H1 (cell line): ENCODE measurements around the gene MPRIP. TPM values are rescaled to one million over a fixed set of nuclear protein-coding genes. Genes with fewer than 3 reads are reported as not detected.

ENCODE experiments used
- CTCF ChIA-PET: fragments of 300-600 bp; sonication (Branson Sonifier 250); formaldehyde crosslinking; loops from one replicate; lab custom pipeline; 2021; ENCODE audit not compliant: partially characterized antibody; lab: Charles Lee
- POLR2A ChIA-PET: fragments of 300-600 bp; sonication (Branson Sonifier 250); formaldehyde crosslinking; loops from one replicate; lab custom pipeline; 2021; ENCODE audit warnings: inconsistent platforms; ENCODE audit not compliant: partially characterized antibody; lab: Charles Lee
- DNase-seq, 2 experiments: peaks; one replicate each; pipeline versions ENCODE4 v3.0.0 to v3.0.0-alpha.2; 2010 to 2022; ENCODE audit warnings: low spot score in 2 of 2, low read depth in 1 of 2, mixed read lengths in 1 of 2
- FAIRE-seq: peaks from 2 replicates; lab custom pipeline; 2011; peaks lifted over from hg19 to GRCh38; lab: Jason Lieb, UNC
- H2AFZ ChIP-seq: 2 replicates; pipeline ENCODE4 v1.8.1; 2012; ENCODE audit warnings: low read length, inconsistent platforms
- H2AK5ac ChIP-seq: 2 replicates; pipeline ENCODE4 v1.6.1; 2013; ENCODE audit warnings: low read depth, low read length
- H2BK120ac ChIP-seq: replicated peaks from 2 replicates; pipeline ENCODE3; 2013; ENCODE audit warnings: low read depth, low read length, inconsistent platforms
- H2BK12ac ChIP-seq: 2 replicates; pipeline ENCODE4 v1.6.1; 2013; ENCODE audit warnings: low read depth, low read length
- H2BK15ac ChIP-seq: 2 replicates; pipeline ENCODE4 v1.6.1; 2013; ENCODE audit warnings: low read length
- H2BK20ac ChIP-seq: 2 replicates; pipeline ENCODE4 v1.6.1; 2013; ENCODE audit warnings: low read length
- H2BK5ac ChIP-seq: 2 replicates; pipeline ENCODE4 v1.6.1; 2013; ENCODE audit warnings: low read depth, low read length
- H3K14ac ChIP-seq: 2 replicates; pipeline ENCODE4 v1.6.1; 2013; ENCODE audit warnings: inconsistent platforms; ENCODE audit not compliant: insufficient read length
- H3K18ac ChIP-seq: 2 replicates; pipeline ENCODE4 v1.6.1; 2013; ENCODE audit warnings: low read length; ENCODE audit errors: extremely low read depth
- H3K23ac ChIP-seq: 2 replicates; pipeline ENCODE4 v1.6.1; 2013; ENCODE audit warnings: inconsistent platforms; ENCODE audit not compliant: insufficient read length
- H3K23me2 ChIP-seq: 2 replicates; pipeline ENCODE4 v1.6.1; 2013; ENCODE audit warnings: low read depth, low read length
- H3K27ac ChIP-seq: 2 replicates; pipeline ENCODE4 v1.6.1; 2011; ENCODE audit warnings: low read depth, low read length, inconsistent platforms
- H3K27me3 ChIP-seq, 4 experiments: replicated peaks in 1 of 4; 1 replicate in 1 of 4; 2 replicates in 3 of 4; pipeline versions ENCODE4 v1.6.1 to v1.8.1; 2011 to 2013; ENCODE audit warnings: low read length in 3 of 4, mild to moderate bottlenecking in 3 of 4, inconsistent platforms in 2 of 4, mixed read lengths in 2 of 4, moderate library complexity in 1 of 4; ENCODE audit not compliant: control insufficient read depth in 3 of 4, insufficient read depth in 3 of 4; ENCODE audit errors: extremely low read depth in 1 of 4
- H3K36me3 ChIP-seq, 4 experiments: 2 replicates each; pipeline versions ENCODE4 v1.6.1 to v1.8.1; 2011 to 2013; ENCODE audit warnings: mild to moderate bottlenecking in 4 of 4, low read length in 3 of 4, moderate library complexity in 2 of 4, control low read depth in 1 of 4, inconsistent platforms in 1 of 4; ENCODE audit not compliant: insufficient read depth in 4 of 4, control insufficient read depth in 2 of 4
- H3K4ac ChIP-seq: replicated peaks from 2 replicates; pipeline ENCODE3; 2013; ENCODE audit warnings: low read length, low read depth, mixed read lengths, inconsistent platforms; ENCODE audit not compliant: insufficient read length
- H3K4me1 ChIP-seq, 4 experiments: replicated peaks in 1 of 4; 1 replicate in 1 of 4; 2 replicates in 3 of 4; pipeline versions ENCODE4 v1.6.1 to v1.8.1; 2011 to 2013; ENCODE audit warnings: low read length in 3 of 4, inconsistent platforms in 2 of 4, mixed read lengths in 1 of 4; ENCODE audit not compliant: insufficient read depth in 4 of 4, control insufficient read depth in 3 of 4
- H3K4me2 ChIP-seq, 2 experiments: 2 replicates each; pipeline versions ENCODE4 v1.6.1 to v1.8.1; 2011 to 2013; ENCODE audit warnings: low read depth in 2 of 2, low read length in 2 of 2, control low read depth in 1 of 2, inconsistent platforms in 1 of 2, mild to moderate bottlenecking in 1 of 2; ENCODE audit not compliant: insufficient read depth in 1 of 2
- H3K4me3 ChIP-seq, 4 experiments: fragments of 200-600, 300-600 bp in 1 of 4; sonication (generic), shearing (Covaris generic), sonication (Bioruptor Twin) in 1 of 4; 2 replicates each; pipeline versions ENCODE4 v1.5.1 to v1.8.1; 2011 to 2016; ENCODE audit warnings: low read length in 4 of 4, low read depth in 3 of 4, control low read depth in 2 of 4, inconsistent platforms in 2 of 4, mild to moderate bottlenecking in 2 of 4, mixed read lengths in 1 of 4, moderate library complexity in 1 of 4; ENCODE audit not compliant: insufficient read depth in 2 of 4; ENCODE audit errors: extremely low read depth in 1 of 4
- H3K56ac ChIP-seq: replicated peaks from 2 replicates; pipeline ENCODE3; 2013; ENCODE audit warnings: low read depth, mild to moderate bottlenecking, mixed read lengths, low read length, inconsistent platforms; ENCODE audit not compliant: insufficient read length
- H3K79me1 ChIP-seq: 2 replicates; pipeline ENCODE4 v1.6.1; 2013; ENCODE audit warnings: low read depth, low read length, control low read depth
- H3K79me2 ChIP-seq, 2 experiments: 2 replicates each; pipeline versions ENCODE4 v1.6.1 to v1.8.1; 2012 to 2013; ENCODE audit warnings: low read length in 2 of 2, mild to moderate bottlenecking in 2 of 2, inconsistent platforms in 1 of 2; ENCODE audit not compliant: insufficient read depth in 2 of 2, control insufficient read depth in 1 of 2
- H3K9ac ChIP-seq, 4 experiments: replicated peaks in 1 of 4; 1 replicate in 1 of 4; 2 replicates in 3 of 4; pipeline versions ENCODE4 v1.6.1 to v1.8.1; 2011 to 2013; ENCODE audit warnings: low read depth in 3 of 4, low read length in 3 of 4, control low read depth in 2 of 4, mild to moderate bottlenecking in 2 of 4, moderate library complexity in 2 of 4, inconsistent platforms in 1 of 4; ENCODE audit errors: extremely low read depth in 1 of 4
- H3K9me3 ChIP-seq, 2 experiments: 2 replicates each; pipeline versions ENCODE4 v1.6.1 to v1.8.1; 2012 to 2013; ENCODE audit warnings: mild to moderate bottlenecking in 2 of 2, moderate library complexity in 2 of 2, control low read depth in 1 of 2, inconsistent platforms in 1 of 2, low read depth in 1 of 2, low read length in 1 of 2, mixed read lengths in 1 of 2; ENCODE audit not compliant: insufficient read depth in 2 of 2
- H4K20me1 ChIP-seq, 2 experiments: replicated peaks in 1 of 2; 2 replicates each; pipeline versions ENCODE3 to v1.8.1; 2011 to 2013; ENCODE audit warnings: inconsistent platforms in 2 of 2, low read length in 2 of 2, mild to moderate bottlenecking in 1 of 2; ENCODE audit not compliant: insufficient read depth in 2 of 2, control insufficient read depth in 1 of 2
- H4K5ac ChIP-seq: 2 replicates; pipeline ENCODE4 v1.6.1; 2013; ENCODE audit warnings: low read length, low read depth, mixed read lengths, inconsistent platforms; ENCODE audit not compliant: insufficient read length
- H4K8ac ChIP-seq: 2 replicates; pipeline ENCODE4 v1.8.0; 2013; ENCODE audit warnings: mild to moderate bottlenecking, moderate library complexity, low read length, inconsistent platforms; ENCODE audit not compliant: insufficient read depth; ENCODE audit errors: extremely low read depth
- H4K91ac ChIP-seq: replicated peaks from 2 replicates; pipeline ENCODE3; 2013; ENCODE audit warnings: low read length, mixed read lengths, inconsistent platforms; ENCODE audit not compliant: insufficient read length
- EP300 ChIP-seq, 2 experiments: IDR thresholded peaks; 1 replicate in 1 of 2; 2 replicates in 1 of 2; pipeline ENCODE4 v1.6.1; 2011 to 2012; ENCODE audit warnings: low read depth in 2 of 2, low read length in 2 of 2, mild to moderate bottlenecking in 2 of 2, borderline replicate concordance in 1 of 2, inconsistent platforms in 1 of 2, moderate library complexity in 1 of 2
- PHF8 ChIP-seq: fragments of 200-600 bp; sonication (generic); conservative IDR thresholded peaks from 2 replicates; pipeline ENCODE4 v1.7.1; 2012; ENCODE audit warnings: low read depth, mild to moderate bottlenecking, inconsistent platforms, low read length, moderate library complexity
- RAD21 ChIP-seq, 2 experiments: IDR thresholded peaks in 1 of 2; conservative IDR thresholded peaks in 1 of 2; 2 replicates each; pipeline ENCODE4 v1.6.1; 2011; ENCODE audit warnings: low read depth in 2 of 2, low read length in 2 of 2, improper control_type of control experiment in 1 of 2, inconsistent platforms in 1 of 2, mild to moderate bottlenecking in 1 of 2, moderate library complexity in 1 of 2
- TEAD4 ChIP-seq: IDR thresholded peaks from 2 replicates; pipeline ENCODE4 v1.6.1; 2012; ENCODE audit warnings: low read depth, low read length, inconsistent platforms, mixed read lengths
- WGBS, 2 experiments: shearing (Covaris generic) in 1 of 2; methylation state at CpG; one replicate each; pipeline versions ENCODE4 v1.1.6 to v1.1.7; 2013 to 2015; ENCODE audit warnings: low lambda C conversion rate in 2 of 2, mixed read lengths in 2 of 2, inconsistent platforms in 1 of 2, low coverage in 1 of 2, missing lambda C conversion rate in 1 of 2; ENCODE audit not compliant: insufficient replicate concordance in 2 of 2, insufficient coverage in 1 of 2, insufficient read length in 1 of 2; ENCODE audit errors: extremely low coverage in 1 of 2, missing lambda C conversion rate in 1 of 2; 5-methylcytosine and 5-hydroxymethylcytosine counted together
- polyA plus RNA-seq, 7 experiments: library from polyadenylated mRNA; depleted of rRNA in 3 of 7; stranded (reverse) in 5 of 7; unstranded in 2 of 7; fragments of >200 nt in 5 of 7; fragments of 200-250 nt in 2 of 7; gene quantifications; 1 replicate in 5 of 7; 2 replicates in 1 of 7; 4 replicates in 1 of 7; pipeline versions ENCODE4 v1.2.1 to v1.2.3, GENCODE V29; 2011 to 2013; ENCODE audit warnings: missing spikeins in 2 of 7, mixed read lengths in 2 of 7
- total RNA-seq: library from RNA; stranded (reverse); fragmentation: NEBNext Ultra II Directional; extraction: Animal tissue kit (Norgen Biotek cat#: 25700); gene quantifications from 2 replicates; pipeline ENCODE4 v1.2.1, GENCODE V29; 2021
- TF ChIP-seq, protein P1 (sequence below), 3 experiments: IDR thresholded peaks; 1 replicate in 2 of 3; 2 replicates in 1 of 3; pipeline versions ENCODE4 v1.5.1 to v1.6.1; 2011; ENCODE audit warnings: low read length in 3 of 3, mild to moderate bottlenecking in 3 of 3, inconsistent platforms in 2 of 3, low read depth in 1 of 3, moderate library complexity in 1 of 3; ENCODE audit not compliant: insufficient read depth in 1 of 3; ENCODE audit errors: control extremely low read depth in 1 of 3

MPRIP gene
- total and polyA plus RNA-seq, 2 of the 8 experiments (the other 6 are each of a cell fraction or from before 2014, with no cell fraction given) = 48.6 to 146 TPM

DNA sequence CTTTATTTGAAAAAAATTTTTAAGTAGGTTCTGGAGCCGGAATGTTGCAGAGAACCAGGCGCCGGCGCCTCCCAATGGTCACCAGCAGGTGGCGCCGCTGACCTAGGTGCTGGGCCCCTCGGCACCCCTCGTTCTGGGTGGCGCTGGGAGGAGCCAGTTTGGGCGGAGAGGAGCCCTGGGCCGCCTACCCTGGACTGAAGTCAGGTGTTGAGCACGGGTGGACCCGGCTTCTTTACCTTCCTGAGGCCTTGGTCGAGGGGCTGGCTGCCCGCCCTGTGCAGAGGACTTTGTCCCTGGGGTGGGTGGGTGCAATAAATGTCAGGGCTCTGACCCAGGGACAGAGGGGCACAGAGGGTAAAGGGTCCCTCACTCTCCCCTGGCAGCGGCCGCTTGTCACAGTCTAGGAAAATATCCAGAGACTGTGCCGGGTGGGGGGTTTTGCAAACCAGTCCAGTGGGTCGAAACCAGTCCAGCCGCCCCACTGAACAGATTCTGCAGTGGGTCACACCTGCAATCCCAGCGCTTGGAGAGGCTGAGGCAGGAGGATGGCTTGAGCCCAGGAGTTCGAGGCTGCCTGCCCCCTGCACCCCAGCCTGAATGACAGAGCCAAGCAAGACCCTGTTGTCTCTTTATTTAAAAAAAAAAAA, 40.3 kb upstream of the MPRIP start:
- Histone ChIP-seq H3K27me3 (no peaks in the 10 kb centered on the region), H3K18ac (no peak overlapping the region), H3K27ac (no peak overlapping the region), H3K4me3 (no peak overlapping the region), H2BK120ac (no peak overlapping the region), H3K9me3 (peaks cover 0 to 3% of the 10 kb centered on the region in 2 experiments; a peak in 1 of 4 replicates), H4K20me1 (no peaks in the 10 kb centered on the region), H4K91ac (no peak overlapping the region), H3K4me2 (peak overlapping the region in 1 of 2 experiments; percentile 28; a peak in 1 of 4 replicates), H3K36me3 (no peaks in the 10 kb centered on the region), H3K4me1 (peaks cover 0 to 4% (median 0%) of the 10 kb centered on the region in 4 experiments; a peak in 1 of 7 replicates), H3K23me2 (no peaks in the 10 kb centered on the region), H3K14ac (no peak overlapping the region), H4K5ac (no peak overlapping the region), H3K79me1 (no peaks in the 10 kb centered on the region), H2AK5ac (no peak overlapping the region), H3K9ac (no peak overlapping the region), H3K56ac (no peak overlapping the region), H2BK5ac (no peak overlapping the region), H2BK15ac (no peak overlapping the region), H2AFZ (no peak overlapping the region), H4K8ac (no peak overlapping the region), H3K23ac (no peak overlapping the region), H3K4ac (no peak overlapping the region), H2BK20ac (no peak overlapping the region), H3K79me2 (no peaks in the 10 kb centered on the region), H2BK12ac (no peak overlapping the region)
- ChIA-PET POLR2A (no interaction called here), CTCF (interaction anchor here (0.6 to 1.7 kb wide), 8 partner anchors 10 to 459 kb away, joined by 3 to 7 read pairs (median 4); no protein-coding TSS in a partner anchor)
- no peak for TF ChIP-seq EP300 (IDR thresholded peaks at IDR 0.05; ENCODE audit: borderline replicate concordance in 1 of 2, low read depth in 2 of 2, low read length in 2 of 2)
- peak; percentile 48; the same call in 1 of the 2 replicates for TF ChIP-seq TEAD4
- no peak for TF ChIP-seq PHF8
- TF ChIP-seq, protein P1, sequence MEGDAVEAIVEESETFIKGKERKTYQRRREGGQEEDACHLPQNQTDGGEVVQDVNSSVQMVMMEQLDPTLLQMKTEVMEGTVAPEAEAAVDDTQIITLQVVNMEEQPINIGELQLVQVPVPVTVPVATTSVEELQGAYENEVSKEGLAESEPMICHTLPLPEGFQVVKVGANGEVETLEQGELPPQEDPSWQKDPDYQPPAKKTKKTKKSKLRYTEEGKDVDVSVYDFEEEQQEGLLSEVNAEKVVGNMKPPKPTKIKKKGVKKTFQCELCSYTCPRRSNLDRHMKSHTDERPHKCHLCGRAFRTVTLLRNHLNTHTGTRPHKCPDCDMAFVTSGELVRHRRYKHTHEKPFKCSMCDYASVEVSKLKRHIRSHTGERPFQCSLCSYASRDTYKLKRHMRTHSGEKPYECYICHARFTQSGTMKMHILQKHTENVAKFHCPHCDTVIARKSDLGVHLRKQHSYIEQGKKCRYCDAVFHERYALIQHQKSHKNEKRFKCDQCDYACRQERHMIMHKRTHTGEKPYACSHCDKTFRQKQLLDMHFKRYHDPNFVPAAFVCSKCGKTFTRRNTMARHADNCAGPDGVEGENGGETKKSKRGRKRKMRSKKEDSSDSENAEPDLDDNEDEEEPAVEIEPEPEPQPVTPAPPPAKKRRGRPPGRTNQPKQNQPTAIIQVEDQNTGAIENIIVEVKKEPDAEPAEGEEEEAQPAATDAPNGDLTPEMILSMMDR (IDR thresholded peaks at IDR 0.05; ENCODE audit: control extremely low read depth in 1 of 3, insufficient read depth in 1 of 3, low read depth in 1 of 3, low read length in 3 of 3) = peak; percentile 84 to 95 (median 84)
- peak; percentile 97 to 98 for TF ChIP-seq RAD21 (IDR thresholded peaks at IDR 0.05 in 1 of 2, conservative IDR thresholded peaks at IDR 0.05 in 1 of 2; ENCODE audit: low read depth in 2 of 2, low read length in 2 of 2)
- WGBS, 2 experiments = 32% methylated on average over 22 of the region's 22 CpGs; no CpG with 5 or more reads in 1 of the 2 experiments
- DNase-seq (peak; percentile 44 to 94), FAIRE-seq (no peak)
